DND-41 (cell line): ENCODE results near the gene TBC1D14.

Experiments used
- ATAC-seq: fragments of 200-7000 bp; cut with Tn5 transposase; 3 replicates; pipeline ENCODE4 v1.9.1; 2021; ENCODE audit warnings: low read depth; ENCODE audit not compliant: insufficient read depth
- DNase-seq: peaks from one replicate; pipeline ENCODE4 v3.0.0-alpha.2; 2020
- H2AFZ ChIP-seq: 2 replicates; pipeline ENCODE4 v1.6.0; 2012; ENCODE audit warnings: low read depth, low read length
- H3K27ac ChIP-seq: 2 replicates; pipeline ENCODE4 v1.5.1; 2012; ENCODE audit warnings: low read length, inconsistent platforms
- H3K27me3 ChIP-seq: fragments of 200-600 bp; sonication (generic); 2 replicates; pipeline ENCODE4 v1.6.0; 2012; ENCODE audit warnings: low read length, mild to moderate bottlenecking, inconsistent platforms; ENCODE audit not compliant: insufficient read depth, poor library complexity
- H3K36me3 ChIP-seq: 2 replicates; pipeline ENCODE4 v1.5.1; 2012; ENCODE audit warnings: low read length, inconsistent platforms; ENCODE audit not compliant: insufficient read depth
- H3K4me1 ChIP-seq: 2 replicates; pipeline ENCODE4 v1.5.1; 2012; ENCODE audit warnings: mild to moderate bottlenecking, low read length; ENCODE audit not compliant: insufficient read depth
- H3K4me2 ChIP-seq: 2 replicates; pipeline ENCODE4 v1.6.0; 2012; ENCODE audit warnings: mild to moderate bottlenecking, moderate library complexity, low read length, inconsistent platforms; ENCODE audit not compliant: insufficient read depth
- H3K4me3 ChIP-seq, 2 experiments: fragments of 200-600 bp in 1 of 2; shearing (Covaris generic) in 1 of 2; 2 replicates each; pipeline ENCODE4 v1.5.1; 2012 to 2016; ENCODE audit warnings: inconsistent platforms in 2 of 2, low read length in 2 of 2, mild to moderate bottlenecking in 2 of 2, low read depth in 1 of 2, moderate library complexity in 1 of 2
- H3K79me2 ChIP-seq: 2 replicates; pipeline ENCODE4 v1.6.0; 2012; ENCODE audit warnings: low read length, inconsistent platforms; ENCODE audit not compliant: insufficient read depth
- H3K9ac ChIP-seq: 2 replicates; pipeline ENCODE4 v1.6.0; 2012; ENCODE audit warnings: low read depth, mild to moderate bottlenecking, inconsistent platforms, low read length, moderate library complexity
- H3K9me3 ChIP-seq: 2 replicates; pipeline ENCODE4 v1.5.1; 2012; ENCODE audit warnings: low read length, moderate library complexity, mild to moderate bottlenecking, inconsistent platforms; ENCODE audit not compliant: insufficient read depth, severe bottlenecking
- H4K20me1 ChIP-seq: 2 replicates; pipeline ENCODE4 v1.6.0; 2012; ENCODE audit warnings: low read length; ENCODE audit not compliant: insufficient read depth
- CTCF ChIP-seq: IDR thresholded peaks from 2 replicates; pipeline ENCODE4 v1.5.1; 2012; ENCODE audit warnings: borderline replicate concordance, low read length, moderate library complexity, mild to moderate bottlenecking; ENCODE audit not compliant: poor library complexity, severe bottlenecking; ENCODE audit errors: extremely low read depth
- EZH2 ChIP-seq: IDR thresholded peaks from 3 replicates; pipeline ENCODE4 v1.6.1; 2012; ENCODE audit warnings: borderline replicate concordance, low read depth, mild to moderate bottlenecking, moderate library complexity, low read length, inconsistent platforms; ENCODE audit not compliant: severe bottlenecking

The TBC1D14 gene

GRCh38 chr4:6946497-6946896, 36.9 kb downstream of the TBC1D14 start:
- H3K9ac ChIP-seq: no peak overlapping the region
- H3K4me1 ChIP-seq: no peaks in the 10 kb centered on the region
- peaks cover 23% of the 10 kb centered on the region; the same call in 1 of the 2 replicates for H3K79me2 ChIP-seq

GRCh38 chr4:6948134-6948460, 38.5 kb downstream of the TBC1D14 start:
- H3K27ac ChIP-seq: no peak overlapping the region
- TF ChIP-seq EZH2: no peak
- H4K20me1 ChIP-seq: peaks cover 26% of the 10 kb centered on the region; the same call in 1 of the 2 replicates
- no peak overlapping the region for H3K4me2 ChIP-seq
- H2AFZ ChIP-seq: no peak overlapping the region
- H3K79me2 ChIP-seq: peaks cover 27% of the 10 kb centered on the region; the same call in 1 of the 2 replicates
- no peak overlapping the region for H3K4me3 ChIP-seq
- no peaks in the 10 kb centered on the region for H3K9me3 ChIP-seq
- ATAC-seq: no peak
- no peak overlapping the region for H3K9ac ChIP-seq
- DNase-seq: no peak
- H3K27me3 ChIP-seq: no peaks in the 10 kb centered on the region
- H3K4me1 ChIP-seq: no peaks in the 10 kb centered on the region
- peaks cover 8% of the 10 kb centered on the region for H3K36me3 ChIP-seq

More at GRCh38 chr4:6946497-6946896, 36.9 kb downstream of the TBC1D14 start:
- Histone ChIP-seq H3K9me3 (no peaks in the 10 kb centered on the region), H3K4me3 (no peak overlapping the region), H3K36me3 (peaks cover 8% of the 10 kb centered on the region), H3K4me2 (no peak overlapping the region), H3K27ac (no peak overlapping the region), H4K20me1 (peaks cover 31% of the 10 kb centered on the region; the same call in 1 of the 2 replicates), H3K27me3 (no peaks in the 10 kb centered on the region), H2AFZ (no peak overlapping the region)
- TF ChIP-seq CTCF: no peak
- no peak for TF ChIP-seq EZH2
- ATAC-seq: no peak
- no peak for DNase-seq

- peak; percentile 70 for ATAC-seq
- Histone ChIP-seq H3K4me3 (no peak overlapping the region), H2AFZ (no peak overlapping the region), H3K4me2 (no peak overlapping the region), H3K9ac (no peak overlapping the region), H3K36me3 (no peaks in the 10 kb centered on the region; the same call in 1 of the 2 replicates), H3K9me3 (no peaks in the 10 kb centered on the region), H3K27me3 (no peaks in the 10 kb centered on the region), H3K79me2 (peaks cover 39% of the 10 kb centered on the region; the same call in 1 of the 2 replicates), H3K27ac (no peak overlapping the region), H3K4me1 (no peaks in the 10 kb centered on the region), H4K20me1 (peaks cover 36% of the 10 kb centered on the region; the same call in 1 of the 2 replicates)
- TF ChIP-seq CTCF (no peak), EZH2 (no peak)
- no peak for DNase-seq
Observed at GRCh38 chr4:6951880-6952381, 42.3 kb downstream of the TBC1D14 start.

- Histone ChIP-seq H2AFZ (no peak overlapping the region), H3K27ac (no peak overlapping the region), H3K4me2 (no peak overlapping the region), H3K4me3 (no peak overlapping the region), H3K36me3 (no peaks in the 10 kb centered on the region), H4K20me1 (peaks cover 37% of the 10 kb centered on the region; the same call in 1 of the 2 replicates), H3K27me3 (no peaks in the 10 kb centered on the region), H3K9me3 (no peaks in the 10 kb centered on the region), H3K79me2 (peaks cover 37% of the 10 kb centered on the region; the same call in 1 of the 2 replicates), H3K9ac (no peak overlapping the region), H3K4me1 (no peaks in the 10 kb centered on the region)
- no peak for ATAC-seq
- no peak for TF ChIP-seq EZH2
- no peak for TF ChIP-seq CTCF
- no peak for DNase-seq
Observed at GRCh38 chr4:6953751-6954380, 44.2 kb downstream of the TBC1D14 start.
